ENCODE results near the gene CARD11. TPM values are rescaled to one million over a fixed set of nuclear protein-coding genes. Genes with fewer than 3 reads are reported as not detected.

CARD11 gene
- total and polyA plus RNA-seq, 2 donors (not counting 1 experiment from before 2014, with no cell fraction given): 0.02 TPM; not detected in 1

DNA sequence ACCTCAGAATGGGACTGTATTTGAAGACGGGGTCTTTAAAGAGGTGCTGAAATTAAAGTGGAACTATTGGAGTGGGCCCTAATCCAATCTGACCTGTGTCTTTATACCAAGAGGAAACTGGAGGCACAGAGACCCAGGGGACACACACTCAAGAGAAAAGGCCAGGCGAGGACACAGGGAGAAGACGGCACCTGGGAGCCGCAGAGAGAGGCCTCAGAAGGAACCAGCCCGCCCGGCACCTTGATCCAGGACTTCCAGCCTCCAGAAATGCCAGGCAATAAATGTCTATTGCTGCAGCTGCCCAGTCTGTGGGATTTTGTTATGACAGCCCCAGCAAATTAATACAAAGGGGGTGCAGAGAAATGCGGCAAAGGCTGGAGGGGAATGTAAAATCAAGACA, 10.5 kb downstream of the CARD11 start:
- H3K27ac ChIP-seq (ENCODE audit: insufficient read depth, low read length): no peak overlapping the region
- no peak for DNase-seq (ENCODE audit: low read depth in 2 of 2)
- H3K4me1 ChIP-seq (ENCODE audit: control insufficient read depth, extremely low read depth, insufficient read depth, low read length): no peaks in the 10 kb centered on the region
- no peak overlapping the region for H2AFZ ChIP-seq (ENCODE audit: low read length)
- TF ChIP-seq EZH2 (IDR thresholded peaks at IDR 0.05; ENCODE audit: low read length, missing control alignments) (no peak), CTCF (conservative IDR thresholded peaks at IDR 0.05 in 1 of 2, IDR thresholded peaks at IDR 0.05 in 1 of 2; ENCODE audit: low read depth in 1 of 2, low read length in 2 of 2) (no peak)
- H3K9ac ChIP-seq (ENCODE audit: insufficient read depth, low read length): no peak overlapping the region
- no peak overlapping the region for H3K4me3 ChIP-seq (replicated peaks in 1 of 4; ENCODE audit: control extremely low read depth in 1 of 4, insufficient read depth in 1 of 4, low read depth in 3 of 4, low read length in 4 of 4)
- no peaks in the 10 kb centered on the region for H3K79me2 ChIP-seq (ENCODE audit: control insufficient read depth, insufficient read depth, low read length)
- no peak overlapping the region for H3K4me2 ChIP-seq (ENCODE audit: extremely low read depth, insufficient read depth, low read length)
- no peaks in the 10 kb centered on the region for H3K27me3 ChIP-seq (ENCODE audit: control insufficient read depth, insufficient read depth, low read length)
- H3K36me3 ChIP-seq (ENCODE audit: control insufficient read depth, insufficient read depth, low read length): no peaks in the 10 kb centered on the region
- H4K20me1 ChIP-seq (ENCODE audit: control insufficient read depth, extremely low read depth, insufficient read depth, low read length): no peaks in the 10 kb centered on the region
- no peaks in the 10 kb centered on the region for H3K9me3 ChIP-seq (ENCODE audit: control insufficient read depth, insufficient read depth, low read depth, low read length)

DNA sequence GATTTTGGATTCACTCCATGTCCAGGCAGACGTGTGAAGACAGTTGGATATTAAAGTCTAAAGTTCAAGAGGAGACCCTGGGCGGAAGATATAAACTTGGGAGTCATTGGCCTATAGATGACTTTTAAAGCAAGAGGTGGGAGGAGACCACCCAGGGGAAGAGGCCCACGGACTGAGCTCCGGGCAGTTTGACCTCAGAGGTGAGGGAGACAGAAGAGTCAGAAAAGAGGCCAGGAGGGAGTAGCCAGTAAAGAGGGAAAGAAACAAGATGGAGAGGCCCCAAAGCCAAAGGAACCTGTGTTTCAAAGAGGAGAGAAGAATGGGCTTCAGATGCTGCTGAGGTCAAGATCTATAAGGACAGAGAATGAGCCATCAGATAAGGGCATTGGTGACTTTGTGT, 11.4 kb downstream of the CARD11 start:
- no peak overlapping the region for H3K27ac ChIP-seq (ENCODE audit: insufficient read depth, low read length)
- no peaks in the 10 kb centered on the region for H3K27me3 ChIP-seq (ENCODE audit: control insufficient read depth, insufficient read depth, low read length)
- H3K79me2 ChIP-seq (ENCODE audit: control insufficient read depth, insufficient read depth, low read length): no peaks in the 10 kb centered on the region
- DNase-seq (ENCODE audit: low read depth in 2 of 2): no peak
- H4K20me1 ChIP-seq (ENCODE audit: control insufficient read depth, extremely low read depth, insufficient read depth, low read length): no peaks in the 10 kb centered on the region
- H3K4me2 ChIP-seq (ENCODE audit: extremely low read depth, insufficient read depth, low read length): no peak overlapping the region
- TF ChIP-seq EZH2 (IDR thresholded peaks at IDR 0.05; ENCODE audit: low read length, missing control alignments) (no peak), CTCF (conservative IDR thresholded peaks at IDR 0.05 in 1 of 2, IDR thresholded peaks at IDR 0.05 in 1 of 2; ENCODE audit: low read depth in 1 of 2, low read length in 2 of 2) (no peak)
- no peak overlapping the region for H3K4me3 ChIP-seq (replicated peaks in 1 of 4; ENCODE audit: control extremely low read depth in 1 of 4, insufficient read depth in 1 of 4, low read depth in 3 of 4, low read length in 4 of 4)
- H3K4me1 ChIP-seq (ENCODE audit: control insufficient read depth, extremely low read depth, insufficient read depth, low read length): no peaks in the 10 kb centered on the region
- H3K9ac ChIP-seq (ENCODE audit: insufficient read depth, low read length): no peak overlapping the region
- no peak overlapping the region for H2AFZ ChIP-seq (ENCODE audit: low read length)
- no peaks in the 10 kb centered on the region for H3K36me3 ChIP-seq (ENCODE audit: control insufficient read depth, insufficient read depth, low read length)
- no peaks in the 10 kb centered on the region for H3K9me3 ChIP-seq (ENCODE audit: control insufficient read depth, insufficient read depth, low read depth, low read length)

- Histone ChIP-seq H3K27ac (ENCODE audit: insufficient read depth, low read length) (no peak overlapping the region), H3K4me1 (ENCODE audit: control insufficient read depth, extremely low read depth, insufficient read depth, low read length) (no peaks in the 10 kb centered on the region), H3K79me2 (ENCODE audit: control insufficient read depth, insufficient read depth, low read length) (no peaks in the 10 kb centered on the region), H3K4me3 (replicated peaks in 1 of 4; ENCODE audit: control extremely low read depth in 1 of 4, insufficient read depth in 1 of 4, low read depth in 3 of 4, low read length in 4 of 4) (no peak overlapping the region), H3K9ac (ENCODE audit: insufficient read depth, low read length) (no peak overlapping the region), H4K20me1 (ENCODE audit: control insufficient read depth, extremely low read depth, insufficient read depth, low read length) (no peaks in the 10 kb centered on the region), H3K27me3 (ENCODE audit: control insufficient read depth, insufficient read depth, low read length) (no peaks in the 10 kb centered on the region), H2AFZ (ENCODE audit: low read length) (no peak overlapping the region), H3K9me3 (ENCODE audit: control insufficient read depth, insufficient read depth, low read depth, low read length) (no peaks in the 10 kb centered on the region), H3K4me2 (ENCODE audit: extremely low read depth, insufficient read depth, low read length) (no peak overlapping the region), H3K36me3 (ENCODE audit: control insufficient read depth, insufficient read depth, low read length) (no peaks in the 10 kb centered on the region)
- no peak for DNase-seq (ENCODE audit: low read depth in 2 of 2)
- TF ChIP-seq CTCF (conservative IDR thresholded peaks at IDR 0.05 in 1 of 2, IDR thresholded peaks at IDR 0.05 in 1 of 2; ENCODE audit: low read depth in 1 of 2, low read length in 2 of 2) (no peak), EZH2 (IDR thresholded peaks at IDR 0.05; ENCODE audit: low read length, missing control alignments) (no peak)
Measured at GRCh38 chr7:3029138-3029537, 14.5 kb downstream of the CARD11 start.

Data from fibroblast of lung (primary cell).